HG03378 (cell line): ENCODE measurements around the gene TRERF1.
"Not testable (repeated sequence)": the region's sequence is repeated elsewhere in the genome, so short reads cannot be mapped to it uniquely, and the experiment has no call there.

Experiments
- ATAC-seq: cut with Tn5 transposase; IDR thresholded peaks from one replicate; pipeline ENCODE4 v1.9.1; 2021; ENCODE audit warnings: mild to moderate bottlenecking, moderate library complexity; ENCODE audit not compliant: unreplicated experiment

Gene TRERF1

GRCh38 chr6:42452171-42453030, 675 bp upstream of the TRERF1 start:
- no peak for ATAC-seq

DNA sequence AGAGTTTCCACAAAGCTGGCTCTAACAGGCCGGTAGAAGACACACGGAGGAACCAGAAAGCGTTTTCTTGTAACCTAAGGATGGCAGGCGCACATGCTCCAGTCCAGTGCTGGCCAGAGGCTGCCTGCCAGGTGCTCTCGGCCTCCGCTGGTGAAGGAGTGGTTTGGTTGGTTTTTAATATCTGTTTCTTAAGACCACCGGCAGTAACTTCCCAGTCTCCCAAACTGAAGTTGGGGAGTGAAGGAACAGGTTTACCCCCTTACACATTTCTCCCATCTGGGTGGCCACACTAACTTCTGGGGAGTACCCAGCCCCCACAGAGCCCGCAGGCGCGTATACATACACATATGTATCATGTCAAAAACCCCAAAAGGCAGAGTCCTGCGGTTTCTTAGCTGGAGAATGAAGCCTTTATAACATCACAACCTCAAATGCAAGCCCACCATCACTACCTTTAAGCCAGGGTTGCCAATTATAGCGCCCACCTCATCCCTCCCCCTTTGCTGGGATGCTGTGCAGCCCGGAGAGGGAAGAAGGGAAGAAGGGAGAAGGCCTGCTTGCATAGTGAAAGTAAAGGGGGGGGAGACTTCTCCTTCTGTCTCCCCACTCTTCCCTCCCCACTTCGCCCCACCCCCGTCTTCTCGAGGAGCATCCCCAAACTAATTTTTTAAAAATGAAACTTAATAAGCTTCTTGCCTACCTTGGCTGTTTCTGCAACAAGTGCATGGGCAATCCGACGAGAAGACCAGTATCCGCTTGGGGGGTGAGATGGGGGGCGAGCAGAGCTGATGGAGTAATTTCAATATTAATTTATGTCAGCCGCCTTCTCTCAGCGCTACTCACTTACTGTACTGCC, 1.0 kb downstream of the TRERF1 start:
- ATAC-seq, result no peak

DNA sequence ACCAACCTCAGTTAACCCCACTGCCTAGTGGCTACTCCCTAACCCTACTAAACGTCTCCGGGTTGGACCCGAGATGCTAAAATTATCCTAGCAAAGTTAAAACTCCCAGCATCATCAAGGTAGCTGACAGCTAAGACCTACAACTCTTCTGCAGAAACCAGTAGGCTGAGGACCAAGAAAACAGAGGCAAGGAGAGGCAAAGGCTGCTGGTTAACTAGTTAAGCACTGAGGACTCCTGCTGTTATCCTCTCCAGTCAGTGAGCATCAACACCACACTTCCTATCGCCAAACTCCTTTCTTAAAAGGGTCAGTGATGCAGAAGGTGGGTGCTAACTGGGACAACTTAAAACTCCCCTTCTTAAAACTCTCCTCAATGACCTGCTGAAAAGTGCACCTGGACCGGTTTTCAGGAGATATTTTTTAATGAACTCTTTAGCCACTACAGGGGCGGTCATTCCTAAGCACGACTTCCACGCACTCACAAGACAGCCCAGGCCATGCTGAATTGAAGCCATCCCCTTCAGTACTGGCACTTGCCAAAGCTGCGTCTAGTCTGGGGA, 1.7 kb downstream of the TRERF1 start:
- no peak for ATAC-seq

- ATAC-seq, result no peak
Measured at GRCh38 chr6:42448927-42449659, 2.6 kb downstream of the TRERF1 start.

- ATAC-seq, result no peak
Measured at GRCh38 chr6:42448391-42448790, 3.3 kb downstream of the TRERF1 start.

DNA sequence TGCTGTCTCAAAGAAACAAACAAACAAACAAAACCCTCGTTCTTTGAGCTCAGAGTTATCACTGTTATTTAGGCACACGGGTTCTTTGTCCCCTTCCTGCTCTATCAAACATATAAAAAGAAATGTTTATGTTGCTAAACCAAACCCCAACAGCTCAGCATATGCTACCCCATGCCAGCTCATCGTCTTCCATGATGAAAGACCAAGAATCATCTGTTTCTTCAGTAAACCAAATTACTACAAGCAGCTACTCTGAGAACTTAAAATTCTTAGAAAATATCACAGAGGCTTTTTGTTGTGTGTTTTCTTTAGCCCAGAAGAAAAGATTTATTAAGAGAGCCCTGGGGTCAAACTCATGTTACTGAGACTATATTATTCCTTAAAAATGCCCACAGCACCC, 4.7 kb downstream of the TRERF1 start:
- no peak for ATAC-seq

GRCh38 chr6:42446370-42446769, 5.4 kb downstream of the TRERF1 start:
- no peak for ATAC-seq

DNA sequence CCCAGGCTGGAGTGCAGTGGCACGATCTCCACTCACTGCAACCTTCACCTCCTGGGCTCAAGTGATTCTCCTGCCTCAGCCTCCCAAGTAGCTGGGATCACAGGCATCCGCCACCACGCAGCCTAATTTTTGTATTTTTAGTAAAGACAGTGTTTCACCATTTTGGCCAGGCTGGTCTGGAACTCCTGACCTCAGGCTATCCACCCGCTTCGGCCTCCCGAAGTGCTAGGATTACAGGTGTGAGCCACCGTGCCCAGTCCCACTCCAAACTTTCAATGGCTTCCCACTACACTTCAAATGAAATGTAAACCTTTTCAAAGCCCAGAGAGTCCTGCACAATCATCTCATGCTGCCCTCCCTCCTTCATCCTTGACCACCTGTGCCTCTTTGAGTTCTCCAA, 5.8 kb downstream of the TRERF1 start:
- ATAC-seq, result not testable (repeated sequence)

DNA sequence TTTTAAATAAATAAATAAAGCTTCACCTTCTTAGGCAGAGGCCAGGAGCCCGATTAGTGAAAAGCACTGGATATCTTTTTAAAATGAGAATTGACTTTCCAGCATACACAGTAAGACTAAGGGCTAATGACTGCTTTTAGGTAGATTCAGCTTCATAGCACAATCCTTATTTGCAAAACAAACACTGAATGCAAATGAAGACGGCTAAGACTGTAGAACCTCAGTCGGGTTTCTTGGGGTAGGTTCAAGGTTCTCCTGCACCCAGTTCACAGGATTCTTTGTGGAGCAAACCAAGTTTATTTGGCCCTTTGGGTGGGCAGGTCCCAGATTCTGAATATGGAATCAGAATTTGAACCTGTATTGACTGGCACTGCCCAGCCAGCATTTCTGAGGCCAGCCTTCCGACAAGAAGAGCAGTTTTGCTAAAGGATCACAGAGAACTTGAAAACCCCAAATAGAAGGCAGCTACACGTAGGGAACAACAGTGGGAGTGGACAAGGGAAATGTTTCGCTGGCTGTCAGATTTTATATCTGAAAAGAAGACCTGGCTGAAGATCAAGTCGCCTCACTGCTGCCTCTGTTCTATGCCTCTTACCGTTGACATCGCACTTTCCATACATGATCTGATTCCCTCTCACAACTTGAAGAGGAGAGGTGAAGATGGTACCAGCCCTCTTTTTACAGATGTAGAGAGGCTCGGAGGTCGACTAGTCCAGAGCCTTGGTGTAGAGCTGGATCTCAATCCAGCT, 8.2 kb downstream of the TRERF1 start:
- no peak for ATAC-seq

DNA sequence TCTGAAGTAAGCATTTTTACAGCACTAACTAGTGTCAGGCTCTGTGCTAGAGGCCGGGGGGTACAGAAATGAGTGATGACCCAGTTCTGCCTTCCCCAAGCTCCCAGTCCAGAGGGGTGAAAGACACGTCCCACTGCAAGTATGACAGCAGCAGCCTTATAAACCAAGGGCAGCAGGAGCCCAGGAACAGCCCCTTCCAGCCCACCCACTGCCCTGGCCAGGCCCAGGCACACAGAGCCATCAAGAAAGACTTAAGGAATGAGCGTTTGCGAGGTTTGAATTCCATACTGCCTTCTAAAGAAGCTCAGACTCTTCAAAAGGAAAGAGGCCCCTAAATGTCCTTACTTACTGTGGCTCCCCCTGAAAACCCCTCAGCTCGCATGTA, 10.0 kb downstream of the TRERF1 start:
- no peak for ATAC-seq

DNA sequence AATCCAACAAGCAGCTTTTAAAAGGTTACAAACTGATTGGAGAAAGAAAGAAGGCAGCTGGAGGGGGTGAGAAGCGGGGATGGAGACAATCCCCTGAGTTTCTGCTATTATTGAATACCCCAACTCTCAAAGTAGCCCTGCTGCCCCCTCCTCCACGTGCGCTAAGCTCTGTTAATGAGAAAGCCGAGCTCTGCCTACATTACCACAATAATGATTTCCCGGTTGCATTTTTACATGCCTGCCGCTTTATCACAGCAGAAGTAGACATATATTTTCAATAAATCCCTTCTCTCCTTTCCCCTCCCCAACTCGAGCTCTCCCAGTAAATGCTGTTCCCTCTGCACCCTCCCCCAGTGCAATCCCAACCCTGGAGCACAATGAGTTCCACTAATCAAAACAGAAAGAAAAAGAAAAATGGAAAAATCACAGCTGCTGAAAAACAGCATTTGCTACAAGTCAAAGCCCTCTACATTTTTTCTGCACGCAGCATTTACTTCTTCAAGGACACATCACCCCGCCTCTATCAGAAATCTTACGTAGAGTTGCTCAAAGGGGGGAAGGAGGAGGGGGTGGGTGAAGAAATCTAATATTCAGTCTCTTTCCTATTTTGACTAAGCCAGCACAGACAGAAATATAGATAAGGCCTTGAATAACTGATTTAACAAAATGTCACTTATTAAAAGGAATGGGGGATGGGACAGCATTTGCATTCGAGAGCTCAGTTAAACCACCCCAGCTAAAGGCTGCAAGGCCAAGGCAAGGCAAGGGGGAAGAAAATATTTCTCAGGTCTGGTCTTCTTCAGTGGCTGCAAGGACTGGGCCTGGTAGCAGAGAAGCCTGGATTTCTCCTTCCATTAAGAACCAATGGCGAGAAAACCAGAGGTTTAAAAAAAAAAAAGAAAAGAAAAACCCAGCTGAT, 10.7 kb downstream of the TRERF1 start:
- no peak for ATAC-seq

DNA sequence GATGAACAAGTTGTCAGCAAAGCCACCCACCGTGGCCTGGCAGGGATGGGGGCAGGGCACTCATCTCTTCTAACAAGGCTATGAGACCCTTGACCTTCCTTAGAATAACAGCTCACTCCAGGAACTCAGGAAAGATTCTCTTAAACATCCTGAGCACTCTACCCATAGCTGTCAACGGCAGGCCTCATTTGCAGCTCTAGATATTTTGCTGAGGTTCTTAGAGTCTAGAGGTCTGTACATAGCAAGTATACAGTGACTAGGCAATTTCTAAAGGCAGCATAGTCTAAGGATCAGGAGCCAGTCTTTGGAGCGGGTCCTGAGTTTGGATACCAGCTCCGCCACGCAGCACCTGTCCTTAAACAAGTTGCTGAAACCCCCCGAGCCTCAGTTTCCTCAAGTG, 11.7 kb downstream of the TRERF1 start:
- ATAC-seq, result no peak

- no peak for ATAC-seq
Measured at GRCh38 chr6:42436825-42437224, 14.9 kb downstream of the TRERF1 start.

- no peak for ATAC-seq
Measured at GRCh38 chr6:42434237-42434636, 17.5 kb downstream of the TRERF1 start.

DNA sequence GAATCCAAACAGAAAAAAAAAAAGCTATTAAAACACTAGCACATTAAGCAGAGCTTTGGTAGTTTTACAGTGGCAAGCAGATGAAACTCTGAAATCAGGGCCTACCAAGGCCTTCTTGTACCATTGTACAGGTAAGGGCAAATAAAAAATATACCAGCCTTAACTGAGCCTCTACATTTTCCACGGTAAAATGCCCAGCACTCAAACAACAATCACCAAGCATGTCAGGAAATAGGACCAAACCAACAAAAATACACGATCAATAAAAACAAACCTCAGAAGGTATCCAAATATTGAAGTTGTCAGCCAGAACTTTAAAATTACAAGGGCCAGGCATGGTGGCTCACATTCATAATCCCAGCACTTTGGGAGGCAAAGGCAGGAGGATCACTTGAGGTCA, 18.3 kb downstream of the TRERF1 start:
- no peak for ATAC-seq

- ATAC-seq, result no peak
Measured at GRCh38 chr6:42431877-42432276, 19.8 kb downstream of the TRERF1 start.

DNA sequence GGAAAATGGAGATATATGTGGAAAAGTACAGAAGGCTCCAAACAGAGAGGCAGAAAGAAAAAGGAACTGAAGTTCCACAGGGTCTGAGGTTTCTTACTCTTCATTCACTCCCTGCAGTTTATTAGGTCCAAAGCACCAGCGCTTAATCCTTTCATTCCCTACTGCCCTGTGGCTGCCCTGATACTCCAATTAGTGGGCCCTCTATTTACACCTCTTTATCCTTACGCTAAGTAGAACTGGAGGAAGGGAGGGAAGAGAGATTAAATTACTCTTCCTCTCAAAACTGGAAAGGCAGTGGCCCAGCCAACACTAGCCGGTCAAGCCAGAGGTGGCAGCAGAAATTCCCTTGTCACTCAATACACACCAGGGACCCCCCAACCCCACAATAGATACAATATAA, 20.4 kb downstream of the TRERF1 start:
- ATAC-seq, result no peak

DNA sequence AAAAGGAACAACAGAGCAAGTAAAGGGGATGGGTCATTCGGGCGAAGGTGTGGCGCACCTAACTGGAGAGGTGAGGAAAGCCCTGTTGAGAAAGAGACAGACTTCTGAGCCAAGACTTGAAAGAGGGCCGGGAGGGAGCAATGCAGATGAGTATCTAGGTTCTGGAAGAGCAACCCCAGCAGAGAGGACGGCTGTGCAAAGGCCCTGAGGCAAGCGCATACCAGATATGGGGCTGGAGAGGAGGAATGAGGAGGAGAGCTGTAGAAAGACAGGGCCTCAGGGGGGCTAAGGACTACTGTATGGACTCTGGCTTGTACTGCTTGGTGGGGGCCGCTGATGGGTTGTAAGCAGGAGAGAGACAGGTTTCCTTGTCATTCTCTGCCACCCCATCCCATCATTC, 21.9 kb downstream of the TRERF1 start:
- ATAC-seq, result no peak

GRCh38 chr6:42429042-42429585, 22.6 kb downstream of the TRERF1 start:
- ATAC-seq, result no peak
